Panc1 (cell line): Measurements from ENCODE around the gene FHAD1.

Experiments
- POLR2AphosphoS5 ChIP-seq: IDR thresholded peaks from 2 replicates; pipeline ENCODE4 v1.6.1; 2012; ENCODE audit warnings: mild to moderate bottlenecking, low read depth, low read length, moderate library complexity
- TF ChIP-seq, protein P1 (sequence below): fragments of 450-650 bp; IDR thresholded peaks from 2 replicates; pipeline ENCODE4 v1.5.1; 2017; ENCODE audit warnings: mild to moderate bottlenecking

DNA sequence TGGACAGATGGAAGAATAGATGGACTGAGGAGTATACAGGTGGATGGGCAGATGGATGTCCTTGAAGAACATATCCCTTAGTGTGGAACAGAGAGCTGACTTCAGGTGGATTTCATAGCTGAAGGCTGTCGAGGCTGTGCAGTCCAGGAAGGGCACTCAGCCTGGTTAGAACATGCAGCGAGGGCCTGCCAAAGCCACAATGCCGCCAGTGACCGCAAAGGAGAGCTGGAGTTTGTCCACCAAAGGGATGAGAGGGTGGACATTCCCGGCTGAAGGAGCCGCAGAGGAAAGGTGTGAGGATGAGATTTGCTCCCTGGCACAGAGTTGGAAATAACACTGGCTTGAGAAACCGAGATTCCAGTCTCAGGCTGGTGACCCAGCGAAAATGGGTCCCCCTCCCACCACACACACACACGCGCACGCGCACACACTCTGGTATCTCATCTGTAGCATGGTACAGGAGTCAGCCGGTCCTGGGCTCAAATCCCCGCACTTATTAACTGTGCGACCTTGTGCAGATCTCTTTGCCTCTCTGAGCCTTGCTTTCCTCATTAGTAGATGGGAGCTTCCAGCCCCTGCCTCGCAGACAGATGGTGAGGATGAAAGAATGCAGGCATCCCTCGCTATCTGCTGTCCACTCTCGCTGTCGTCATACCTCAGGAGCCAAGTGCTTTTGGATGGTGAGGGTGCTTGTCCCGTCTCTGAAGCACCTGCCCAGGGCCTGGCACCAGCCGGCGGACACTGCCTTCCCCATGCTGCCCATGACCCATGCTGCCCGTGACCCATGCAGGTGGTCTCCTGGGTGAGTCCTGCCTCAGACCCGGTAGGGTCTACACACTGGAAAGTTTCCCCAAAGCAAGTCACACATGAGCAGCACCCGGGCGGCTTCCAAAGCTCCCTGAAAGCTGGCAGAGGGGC, 135.8 kb downstream of the FHAD1 start:
- TF ChIP-seq, protein P1, sequence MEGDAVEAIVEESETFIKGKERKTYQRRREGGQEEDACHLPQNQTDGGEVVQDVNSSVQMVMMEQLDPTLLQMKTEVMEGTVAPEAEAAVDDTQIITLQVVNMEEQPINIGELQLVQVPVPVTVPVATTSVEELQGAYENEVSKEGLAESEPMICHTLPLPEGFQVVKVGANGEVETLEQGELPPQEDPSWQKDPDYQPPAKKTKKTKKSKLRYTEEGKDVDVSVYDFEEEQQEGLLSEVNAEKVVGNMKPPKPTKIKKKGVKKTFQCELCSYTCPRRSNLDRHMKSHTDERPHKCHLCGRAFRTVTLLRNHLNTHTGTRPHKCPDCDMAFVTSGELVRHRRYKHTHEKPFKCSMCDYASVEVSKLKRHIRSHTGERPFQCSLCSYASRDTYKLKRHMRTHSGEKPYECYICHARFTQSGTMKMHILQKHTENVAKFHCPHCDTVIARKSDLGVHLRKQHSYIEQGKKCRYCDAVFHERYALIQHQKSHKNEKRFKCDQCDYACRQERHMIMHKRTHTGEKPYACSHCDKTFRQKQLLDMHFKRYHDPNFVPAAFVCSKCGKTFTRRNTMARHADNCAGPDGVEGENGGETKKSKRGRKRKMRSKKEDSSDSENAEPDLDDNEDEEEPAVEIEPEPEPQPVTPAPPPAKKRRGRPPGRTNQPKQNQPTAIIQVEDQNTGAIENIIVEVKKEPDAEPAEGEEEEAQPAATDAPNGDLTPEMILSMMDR, result no peak
- no peak for TF ChIP-seq POLR2AphosphoS5
